IPS-NIHi7 (cell line): Measurements from ENCODE around the gene TMEM63C.

ENCODE experiments used
- DNase-seq: peaks from one replicate; pipeline ENCODE4 v3.0.0; 2012; ENCODE audit warnings: mixed read lengths; ENCODE audit errors: extremely low spot score

Gene TMEM63C

GRCh38 chr14:77251870-77252269 is 70.3 kb downstream of the TMEM63C start:
- DNase-seq: no peak

- no peak for DNase-seq
These were observed 72.0 kb downstream of the TMEM63C start for GRCh38 chr14:77253333-77254190.

GRCh38 chr14:77256694-77257093 is 75.1 kb downstream of the TMEM63C start:
- no peak for DNase-seq

GRCh38 chr14:77257700-77258099 is 76.1 kb downstream of the TMEM63C start:
- no peak for DNase-seq

GRCh38 chr14:77258566-77258965 is 77.0 kb downstream of the TMEM63C start:
- no peak for DNase-seq

GRCh38 chr14:77259025-77259715 is 77.6 kb downstream of the TMEM63C start:
- no peak for DNase-seq

GRCh38 chr14:77260199-77260598 is 78.6 kb downstream of the TMEM63C start:
- no peak for DNase-seq

GRCh38 chr14:77260631-77261030 is 79.0 kb downstream of the TMEM63C start:
- DNase-seq: no peak

- no peak for DNase-seq
These were observed 83.0 kb downstream of the TMEM63C start for GRCh38 chr14:77264466-77265186.

GRCh38 chr14:77265187-77265515 is 83.6 kb downstream of the TMEM63C start:
- DNase-seq: no peak

GRCh38 chr14:77265561-77266335 is 84.2 kb downstream of the TMEM63C start:
- no peak for DNase-seq

GRCh38 chr14:77266336-77266735 is 84.7 kb downstream of the TMEM63C start:
- no peak for DNase-seq

- no peak for DNase-seq
These were observed 86.5 kb downstream of the TMEM63C start for GRCh38 chr14:77267937-77268699.

- DNase-seq: no peak
These were observed 87.5 kb downstream of the TMEM63C start for GRCh38 chr14:77268989-77269600.

- DNase-seq: peak; percentile 48
These were observed 88.9 kb downstream of the TMEM63C start for GRCh38 chr14:77270361-77271112.

- peak; percentile 45 for DNase-seq
These were observed 89.6 kb downstream of the TMEM63C start, which contains the start of gene NGB for GRCh38 chr14:77271113-77271710. Gene NGB, minus strand, starts transcription at chr14:77271206. Its CDS starts 269 bp downstream, at chr14:77270937.

GRCh38 chr14:77272261-77272660 is 90.7 kb downstream of the TMEM63C start:
- DNase-seq: no peak

GRCh38 chr14:77273796-77274195 is 92.2 kb downstream of the TMEM63C start:
- no peak for DNase-seq

GRCh38 chr14:77275041-77275580 is 93.5 kb downstream of the TMEM63C start:
- DNase-seq: no peak
